HCT116 (cell line): ENCODE results near the gene RIMS1. TPM values are rescaled to one million over a fixed set of nuclear protein-coding genes. Genes with fewer than 3 reads are reported as not detected.

Source experiments
- ATAC-seq: fragments of 200-7000 bp; cut with Tn5 transposase; 2 replicates; pipeline ENCODE4 v1.9.1; 2020; ENCODE audit warnings: mild to moderate bottlenecking, moderate library complexity
- BruUV-seq: library from RNA; stranded (reverse); fragments of 400-500 nt; replicated peaks from 2 replicates; lab custom pipeline; 2021; lab: Mats Ljungman, UMichigan
- CTCF ChIA-PET: fragments of 300-600 bp; sonication (Branson Sonifier 250); formaldehyde crosslinking; loops from one replicate; lab custom pipeline; 2021; ENCODE audit warnings: antibody characterized with exemption; lab: Charles Lee
- POLR2A ChIA-PET: fragments of 300-600, 350-600 bp; sonication (Branson Sonifier 250); formaldehyde crosslinking; loops from one replicate; lab custom pipeline; 2021; ENCODE audit warnings: antibody characterized with exemption; lab: Charles Lee
- RAD21 ChIA-PET, 2 experiments: fragments of 300-600 bp; sonication (Branson Sonifier 250); formaldehyde crosslinking; loops; one replicate each; lab custom pipeline; 2023; ENCODE audit warnings: low total read pairs in 2 of 2; ENCODE audit not compliant: uncharacterized antibody in 2 of 2, unreplicated experiment in 2 of 2, low non-redundant PET in 1 of 2; lab: Charles Lee
- DNase-seq: peaks from one replicate; pipeline ENCODE4 v3.0.0-alpha.2; 2010; ENCODE audit warnings: low read depth, low spot score
- H2AFZ ChIP-seq: fragments of 200-600 bp; shearing (Covaris generic), sonication (generic); 2 replicates; pipeline ENCODE4 v1.6.1; 2017; ENCODE audit warnings: low read depth, mixed run types, mixed read lengths, antibody characterized with exemption, low read length; ENCODE audit not compliant: poor library complexity, severe bottlenecking
- H3K27ac ChIP-seq: 2 replicates; pipeline ENCODE4 v1.5.1; 2012; ENCODE audit warnings: low read depth, low read length
- H3K27me3 ChIP-seq: fragments of 200-600 bp; sonication (generic); 2 replicates; pipeline ENCODE4 v1.6.1; 2016; ENCODE audit warnings: mixed run types, low read length, mixed read lengths; ENCODE audit not compliant: insufficient read depth
- H3K36me3 ChIP-seq, 2 experiments: fragments of 200-500 bp in 1 of 2; fragments of 200-600 bp in 1 of 2; sonication (Bioruptor generic) in 1 of 2; sonication (generic) in 1 of 2; 2 replicates each; pipeline versions ENCODE4 v1.5.1 to v1.6.1; 2014 to 2016; ENCODE audit warnings: low read length in 2 of 2, inconsistent platforms in 1 of 2, mixed read lengths in 1 of 2, mixed run types in 1 of 2; ENCODE audit not compliant: insufficient read depth in 2 of 2, control insufficient read depth in 1 of 2
- H3K4me1 ChIP-seq, 2 experiments: fragments of 200-600 bp in 1 of 2; sonication (generic) in 1 of 2; 2 replicates each; pipeline versions ENCODE4 v1.5.1 to v1.6.1; 2012 to 2017; ENCODE audit warnings: low read length in 2 of 2, inconsistent platforms in 1 of 2, mild to moderate bottlenecking in 1 of 2, mixed read lengths in 1 of 2, mixed run types in 1 of 2, moderate library complexity in 1 of 2; ENCODE audit not compliant: insufficient read depth in 2 of 2, control insufficient read depth in 1 of 2
- H3K4me2 ChIP-seq: fragments of 200-600 bp; sonication (generic); 2 replicates; pipeline ENCODE4 v1.6.1; 2017; ENCODE audit warnings: mixed run types, low read length, mixed read lengths
- H3K4me3 ChIP-seq, 2 experiments: fragments of 200-600 bp in 1 of 2; sonication (generic) in 1 of 2; replicated peaks in 1 of 2; 2 replicates each; pipeline ENCODE4 v1.5.1; 2011 to 2016; ENCODE audit warnings: low read length in 2 of 2, control low read depth in 1 of 2, low read depth in 1 of 2, mild to moderate bottlenecking in 1 of 2, mixed read lengths in 1 of 2, mixed run types in 1 of 2
- H3K79me2 ChIP-seq: fragments of 200-600 bp; sonication (generic); 2 replicates; pipeline ENCODE4 v1.6.1; 2017; ENCODE audit warnings: mild to moderate bottlenecking, mixed run types, low read length, moderate library complexity, mixed read lengths; ENCODE audit not compliant: insufficient read depth
- H3K9ac ChIP-seq: fragments of 200-600 bp; sonication (generic); 2 replicates; pipeline ENCODE4 v1.6.1; 2016; ENCODE audit warnings: low read length, mixed read lengths
- H3K9me2 ChIP-seq: fragments of 200-600 bp; sonication (generic), shearing (Covaris generic); 2 replicates; pipeline ENCODE4 v1.6.1; 2017; ENCODE audit warnings: mixed run types, mild to moderate bottlenecking, moderate library complexity; ENCODE audit not compliant: insufficient read depth
- H3K9me3 ChIP-seq, 2 experiments: fragments of 200-500 bp in 1 of 2; fragments of 200-600 bp in 1 of 2; sonication (Bioruptor generic) in 1 of 2; sonication (generic) in 1 of 2; 2 replicates each; pipeline ENCODE4 v1.6.1; 2014 to 2017; ENCODE audit warnings: low read length in 2 of 2, mixed read lengths in 2 of 2, inconsistent platforms in 1 of 2, low read depth in 1 of 2, mild to moderate bottlenecking in 1 of 2, mixed run types in 1 of 2, moderate library complexity in 1 of 2; ENCODE audit not compliant: control insufficient read depth in 1 of 2, insufficient read depth in 1 of 2
- H4K20me1 ChIP-seq: fragments of 200-600 bp; sonication (generic), shearing (Covaris generic); 2 replicates; pipeline ENCODE4 v1.6.1; 2017; ENCODE audit warnings: mixed run types, mild to moderate bottlenecking, moderate library complexity; ENCODE audit not compliant: insufficient read depth
- CBX3 ChIP-seq: IDR thresholded peaks from 2 replicates; pipeline ENCODE4 v1.6.1; 2012; ENCODE audit warnings: low read depth
- CEBPB ChIP-seq: IDR thresholded peaks from 2 replicates; pipeline ENCODE4 v1.6.1; 2012; ENCODE audit warnings: low read depth
- EGR1 ChIP-seq: IDR thresholded peaks from 2 replicates; pipeline ENCODE4 v1.6.1; 2012; ENCODE audit warnings: low read depth
- ELF1 ChIP-seq: IDR thresholded peaks from 2 replicates; pipeline ENCODE4 v1.6.1; 2012; ENCODE audit warnings: low read depth, borderline replicate concordance
- EZH2 ChIP-seq: fragments of 200-600 bp; sonication (generic); IDR thresholded peaks from 2 replicates; pipeline ENCODE4 v1.6.1; 2017; ENCODE audit warnings: antibody characterized with exemption, mixed run types
- EZH2phosphoT487 ChIP-seq: fragments of 200-600 bp; IDR thresholded peaks from 2 replicates; pipeline ENCODE4 v1.6.1; 2018; ENCODE audit warnings: antibody characterized with exemption, borderline replicate concordance
- FOSL1 ChIP-seq: IDR thresholded peaks from 2 replicates; pipeline ENCODE4 v1.6.1; 2012; ENCODE audit warnings: low read depth
- JUND ChIP-seq: IDR thresholded peaks from 2 replicates; pipeline ENCODE4 v1.6.1; 2012
- POLR2A ChIP-seq: IDR thresholded peaks from 2 replicates; pipeline ENCODE4 v1.7.0; 2011; ENCODE audit warnings: borderline replicate concordance; ENCODE audit not compliant: insufficient read depth, insufficient read length; ENCODE audit errors: extremely low read depth
- POLR2AphosphoS5 ChIP-seq: IDR thresholded peaks from 2 replicates; pipeline ENCODE4 v1.6.1; 2011; ENCODE audit warnings: mild to moderate bottlenecking, low read depth, low read length, moderate library complexity
- SIN3A ChIP-seq: IDR thresholded peaks from 2 replicates; pipeline ENCODE4 v1.6.1; 2012; ENCODE audit warnings: low read depth
- SP1 ChIP-seq: IDR thresholded peaks from 2 replicates; pipeline ENCODE4 v1.6.1; 2012; ENCODE audit warnings: low read depth
- SRF ChIP-seq: IDR thresholded peaks from 2 replicates; pipeline ENCODE4 v1.6.1; 2012; ENCODE audit warnings: low read depth
- TCF7L2 ChIP-seq: IDR thresholded peaks from 2 replicates; pipeline ENCODE4 v1.7.0; 2011; ENCODE audit warnings: borderline replicate concordance, inconsistent platforms; ENCODE audit not compliant: insufficient read depth, insufficient read length; ENCODE audit errors: extremely low read depth
- YY1 ChIP-seq: IDR thresholded peaks from 2 replicates; pipeline ENCODE4 v1.6.1; 2011; ENCODE audit warnings: low read length, low read depth, moderate library complexity, mild to moderate bottlenecking; ENCODE audit not compliant: insufficient replicate concordance; ENCODE audit errors: extremely low read depth
- intact Hi-C: fragments of 100-400 bp; cut with micrococcal nuclease; formaldehyde crosslinking; loops from 2 replicates; pipeline ENCODE4 v1.10.0; 2022
- total RNA-seq: library from RNA; stranded (reverse); gene quantifications from one replicate; pipeline ENCODE4 v1.2.1, GENCODE V29; 2021; ENCODE audit not compliant: unreplicated experiment
- TF ChIP-seq, protein P1 (sequence below): IDR thresholded peaks from 2 replicates; pipeline ENCODE4 v1.6.1; 2012; ENCODE audit warnings: low read depth
- TF ChIP-seq, protein P2 (sequence below), 3 experiments: fragments of 200-600 bp in 1 of 3; sonication (generic) in 1 of 3; IDR thresholded peaks in 2 of 3; conservative IDR thresholded peaks in 1 of 3; 2 replicates each; pipeline ENCODE4 v1.5.1; 2012 to 2017; ENCODE audit warnings: low read depth in 2 of 3, low read length in 2 of 3, antibody characterized with exemption in 1 of 3, borderline replicate concordance in 1 of 3, control low read depth in 1 of 3, mild to moderate bottlenecking in 1 of 3, mixed read lengths in 1 of 3, mixed run types in 1 of 3, moderate library complexity in 1 of 3; ENCODE audit not compliant: insufficient read depth in 1 of 3
- TF ChIP-seq, protein P3 (sequence below): IDR thresholded peaks from 2 replicates; pipeline ENCODE4 v1.6.1; 2012
- TF ChIP-seq, protein P4 (sequence below): IDR thresholded peaks from 2 replicates; pipeline ENCODE4 v1.6.1; 2011; ENCODE audit warnings: mild to moderate bottlenecking, low read length, moderate library complexity; ENCODE audit not compliant: insufficient replicate concordance; ENCODE audit errors: extremely low read depth
- TF ChIP-seq, protein P5 (sequence below): IDR thresholded peaks from 2 replicates; pipeline ENCODE4 v1.6.1; 2012

Gene RIMS1
- total RNA-seq, 1 experiment from 2014 or later = not detected

DNA sequence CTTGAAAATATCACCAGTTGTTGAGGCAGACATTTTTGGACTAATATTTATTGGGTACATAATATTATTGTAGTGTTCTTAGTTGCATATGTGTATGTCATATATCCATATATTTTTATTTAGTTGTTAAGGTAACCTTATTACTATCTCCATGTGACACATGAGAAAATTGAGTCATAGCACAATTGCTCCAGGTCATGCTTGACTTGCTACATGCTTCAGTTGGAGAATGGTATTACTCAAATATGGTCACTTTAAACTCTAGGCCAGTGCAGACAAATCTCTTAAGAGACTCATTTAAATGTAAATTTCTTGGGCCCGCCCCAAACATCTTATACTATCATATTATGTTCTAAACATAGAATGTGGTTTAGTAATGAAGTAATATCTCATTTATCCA lies 246.1 kb downstream of the RIMS1 start:
- H3K79me2 ChIP-seq = no peaks in the 10 kb centered on the region
- no peaks in the 10 kb centered on the region for H4K20me1 ChIP-seq
- H3K27ac ChIP-seq = no peak overlapping the region
- ATAC-seq = no peak
- H3K9me3 ChIP-seq = no peaks in the 10 kb centered on the region; a peak in 1 of 4 replicates
- ChIA-PET RAD21 (no interaction called here), POLR2A (no interaction called here), CTCF (no interaction called here)
- no peaks in the 10 kb centered on the region for H3K9me2 ChIP-seq
- DNase-seq = no peak
- no peak for TF ChIP-seq EZH2phosphoT487
- TF ChIP-seq EGR1 = no peak
- no peak for TF ChIP-seq JUND
- TF ChIP-seq, protein P1, sequence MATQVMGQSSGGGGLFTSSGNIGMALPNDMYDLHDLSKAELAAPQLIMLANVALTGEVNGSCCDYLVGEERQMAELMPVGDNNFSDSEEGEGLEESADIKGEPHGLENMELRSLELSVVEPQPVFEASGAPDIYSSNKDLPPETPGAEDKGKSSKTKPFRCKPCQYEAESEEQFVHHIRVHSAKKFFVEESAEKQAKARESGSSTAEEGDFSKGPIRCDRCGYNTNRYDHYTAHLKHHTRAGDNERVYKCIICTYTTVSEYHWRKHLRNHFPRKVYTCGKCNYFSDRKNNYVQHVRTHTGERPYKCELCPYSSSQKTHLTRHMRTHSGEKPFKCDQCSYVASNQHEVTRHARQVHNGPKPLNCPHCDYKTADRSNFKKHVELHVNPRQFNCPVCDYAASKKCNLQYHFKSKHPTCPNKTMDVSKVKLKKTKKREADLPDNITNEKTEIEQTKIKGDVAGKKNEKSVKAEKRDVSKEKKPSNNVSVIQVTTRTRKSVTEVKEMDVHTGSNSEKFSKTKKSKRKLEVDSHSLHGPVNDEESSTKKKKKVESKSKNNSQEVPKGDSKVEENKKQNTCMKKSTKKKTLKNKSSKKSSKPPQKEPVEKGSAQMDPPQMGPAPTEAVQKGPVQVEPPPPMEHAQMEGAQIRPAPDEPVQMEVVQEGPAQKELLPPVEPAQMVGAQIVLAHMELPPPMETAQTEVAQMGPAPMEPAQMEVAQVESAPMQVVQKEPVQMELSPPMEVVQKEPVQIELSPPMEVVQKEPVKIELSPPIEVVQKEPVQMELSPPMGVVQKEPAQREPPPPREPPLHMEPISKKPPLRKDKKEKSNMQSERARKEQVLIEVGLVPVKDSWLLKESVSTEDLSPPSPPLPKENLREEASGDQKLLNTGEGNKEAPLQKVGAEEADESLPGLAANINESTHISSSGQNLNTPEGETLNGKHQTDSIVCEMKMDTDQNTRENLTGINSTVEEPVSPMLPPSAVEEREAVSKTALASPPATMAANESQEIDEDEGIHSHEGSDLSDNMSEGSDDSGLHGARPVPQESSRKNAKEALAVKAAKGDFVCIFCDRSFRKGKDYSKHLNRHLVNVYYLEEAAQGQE = no peak
- TF ChIP-seq FOSL1 = no peak
- TF ChIP-seq, protein P2, sequence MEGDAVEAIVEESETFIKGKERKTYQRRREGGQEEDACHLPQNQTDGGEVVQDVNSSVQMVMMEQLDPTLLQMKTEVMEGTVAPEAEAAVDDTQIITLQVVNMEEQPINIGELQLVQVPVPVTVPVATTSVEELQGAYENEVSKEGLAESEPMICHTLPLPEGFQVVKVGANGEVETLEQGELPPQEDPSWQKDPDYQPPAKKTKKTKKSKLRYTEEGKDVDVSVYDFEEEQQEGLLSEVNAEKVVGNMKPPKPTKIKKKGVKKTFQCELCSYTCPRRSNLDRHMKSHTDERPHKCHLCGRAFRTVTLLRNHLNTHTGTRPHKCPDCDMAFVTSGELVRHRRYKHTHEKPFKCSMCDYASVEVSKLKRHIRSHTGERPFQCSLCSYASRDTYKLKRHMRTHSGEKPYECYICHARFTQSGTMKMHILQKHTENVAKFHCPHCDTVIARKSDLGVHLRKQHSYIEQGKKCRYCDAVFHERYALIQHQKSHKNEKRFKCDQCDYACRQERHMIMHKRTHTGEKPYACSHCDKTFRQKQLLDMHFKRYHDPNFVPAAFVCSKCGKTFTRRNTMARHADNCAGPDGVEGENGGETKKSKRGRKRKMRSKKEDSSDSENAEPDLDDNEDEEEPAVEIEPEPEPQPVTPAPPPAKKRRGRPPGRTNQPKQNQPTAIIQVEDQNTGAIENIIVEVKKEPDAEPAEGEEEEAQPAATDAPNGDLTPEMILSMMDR (IDR thresholded peaks at IDR 0.05 in 2 of 3, conservative IDR thresholded peaks at IDR 0.05 in 1 of 3; ENCODE audit: borderline replicate concordance in 1 of 3, insufficient read depth in 1 of 3, low read depth in 2 of 3, low read length in 2 of 3) = no peak
- no peak for TF ChIP-seq SP1
- no peak for TF ChIP-seq CBX3
- TF ChIP-seq YY1 = no peak
- TF ChIP-seq TCF7L2 = no peak
- no peak for TF ChIP-seq SIN3A
- no peak for TF ChIP-seq SRF
- TF ChIP-seq, protein P3, sequence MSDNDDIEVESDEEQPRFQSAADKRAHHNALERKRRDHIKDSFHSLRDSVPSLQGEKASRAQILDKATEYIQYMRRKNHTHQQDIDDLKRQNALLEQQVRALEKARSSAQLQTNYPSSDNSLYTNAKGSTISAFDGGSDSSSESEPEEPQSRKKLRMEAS = no peak
- no peak for TF ChIP-seq POLR2A
- TF ChIP-seq, protein P4, sequence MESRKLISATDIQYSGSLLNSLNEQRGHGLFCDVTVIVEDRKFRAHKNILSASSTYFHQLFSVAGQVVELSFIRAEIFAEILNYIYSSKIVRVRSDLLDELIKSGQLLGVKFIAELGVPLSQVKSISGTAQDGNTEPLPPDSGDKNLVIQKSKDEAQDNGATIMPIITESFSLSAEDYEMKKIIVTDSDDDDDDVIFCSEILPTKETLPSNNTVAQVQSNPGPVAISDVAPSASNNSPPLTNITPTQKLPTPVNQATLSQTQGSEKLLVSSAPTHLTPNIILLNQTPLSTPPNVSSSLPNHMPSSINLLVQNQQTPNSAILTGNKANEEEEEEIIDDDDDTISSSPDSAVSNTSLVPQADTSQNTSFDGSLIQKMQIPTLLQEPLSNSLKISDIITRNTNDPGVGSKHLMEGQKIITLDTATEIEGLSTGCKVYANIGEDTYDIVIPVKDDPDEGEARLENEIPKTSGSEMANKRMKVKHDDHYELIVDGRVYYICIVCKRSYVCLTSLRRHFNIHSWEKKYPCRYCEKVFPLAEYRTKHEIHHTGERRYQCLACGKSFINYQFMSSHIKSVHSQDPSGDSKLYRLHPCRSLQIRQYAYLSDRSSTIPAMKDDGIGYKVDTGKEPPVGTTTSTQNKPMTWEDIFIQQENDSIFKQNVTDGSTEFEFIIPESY = no peak
- TF ChIP-seq CEBPB = no peak
- TF ChIP-seq EZH2 = no peak
- no peak for TF ChIP-seq POLR2AphosphoS5
- no peak for TF ChIP-seq ELF1
- TF ChIP-seq, protein P5, sequence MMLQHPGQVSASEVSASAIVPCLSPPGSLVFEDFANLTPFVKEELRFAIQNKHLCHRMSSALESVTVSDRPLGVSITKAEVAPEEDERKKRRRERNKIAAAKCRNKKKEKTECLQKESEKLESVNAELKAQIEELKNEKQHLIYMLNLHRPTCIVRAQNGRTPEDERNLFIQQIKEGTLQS = no peak
- no peak overlapping the region for H3K9ac ChIP-seq
- H3K27me3 ChIP-seq = no peaks in the 10 kb centered on the region
- H2AFZ ChIP-seq = no peak overlapping the region
- H3K4me2 ChIP-seq = no peak overlapping the region
- intact Hi-C loops = no loop called here
- BruUV-seq = no TSS peak
- no peaks in the 10 kb centered on the region for H3K4me1 ChIP-seq
- no peak overlapping the region for H3K4me3 ChIP-seq
- no peaks in the 10 kb centered on the region for H3K36me3 ChIP-seq
